GM19372 (cell line): ENCODE results near the gene LRMDA.

Source experiments
- ATAC-seq: cut with Tn5 transposase; IDR thresholded peaks from one replicate; pipeline ENCODE4 v1.9.1; 2021; ENCODE audit warnings: mild to moderate bottlenecking, low read depth, moderate library complexity; ENCODE audit not compliant: unreplicated experiment

LRMDA gene

GRCh38 chr10:76080991-76081390, 649.6 kb downstream of the LRMDA start:
- no peak for ATAC-seq

- ATAC-seq: no peak
These were observed 650.8 kb downstream of the LRMDA start for GRCh38 chr10:76082232-76082631.

GRCh38 chr10:76082956-76083355, 651.5 kb downstream of the LRMDA start:
- no peak for ATAC-seq

- ATAC-seq: no peak
These were observed 653.8 kb downstream of the LRMDA start for GRCh38 chr10:76085002-76085816.

GRCh38 chr10:76085817-76086167, 654.4 kb downstream of the LRMDA start:
- no peak for ATAC-seq

- no peak for ATAC-seq
These were observed 654.8 kb downstream of the LRMDA start for GRCh38 chr10:76086170-76086760.

- no peak for ATAC-seq
These were observed 655.6 kb downstream of the LRMDA start for GRCh38 chr10:76086761-76087639.

- no peak for ATAC-seq
These were observed 656.6 kb downstream of the LRMDA start for GRCh38 chr10:76088008-76088407.

- ATAC-seq: no peak
These were observed 657.6 kb downstream of the LRMDA start for GRCh38 chr10:76088980-76089379.

- ATAC-seq: no peak
These were observed 658.2 kb downstream of the LRMDA start for GRCh38 chr10:76089556-76090180.

GRCh38 chr10:76091926-76092325, 660.5 kb downstream of the LRMDA start:
- no peak for ATAC-seq

- ATAC-seq: no peak
These were observed 675.2 kb downstream of the LRMDA start for GRCh38 chr10:76106611-76107010.

GRCh38 chr10:76108563-76109359, 677.3 kb downstream of the LRMDA start:
- no peak for ATAC-seq

- no peak for ATAC-seq
These were observed 680.0 kb downstream of the LRMDA start for GRCh38 chr10:76111404-76111803.

GRCh38 chr10:76111986-76112825, 680.8 kb downstream of the LRMDA start:
- ATAC-seq: no peak

GRCh38 chr10:76112826-76113150, 681.4 kb downstream of the LRMDA start:
- ATAC-seq: no peak

- ATAC-seq: no peak
These were observed 682.5 kb downstream of the LRMDA start for GRCh38 chr10:76113952-76114351.

- no peak for ATAC-seq
These were observed 683.2 kb downstream of the LRMDA start for GRCh38 chr10:76114581-76115001.

GRCh38 chr10:76115131-76115470, 683.7 kb downstream of the LRMDA start:
- ATAC-seq: no peak
